Measurements from ENCODE around the gene PSMB5.
"Not testable (repeated sequence)": the region's sequence is repeated elsewhere in the genome, so short reads cannot be mapped to it uniquely, and the experiment has no call there.

Gene PSMB5

DNA sequence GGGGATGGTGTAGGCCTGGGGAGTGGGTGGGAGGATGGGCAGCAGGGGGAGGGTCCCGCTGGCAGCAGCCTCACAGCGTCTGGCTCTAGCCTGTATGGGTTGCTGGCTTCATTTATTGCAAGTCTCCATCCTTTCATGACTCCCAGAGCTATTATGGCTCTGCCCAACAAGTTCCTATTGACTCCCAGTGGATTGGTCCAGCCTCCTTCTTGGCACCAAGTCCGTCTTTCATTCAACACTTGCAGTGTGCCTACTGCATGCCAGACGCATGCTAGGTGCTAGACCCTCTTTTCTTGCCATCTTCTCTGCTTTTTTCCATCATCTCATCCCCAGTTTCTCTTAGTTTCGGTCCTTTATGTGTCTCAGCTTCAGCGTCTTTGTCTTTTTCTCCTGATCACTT is 8.4 kb upstream of the PSMB5 start:
- no peak for DNase-seq

GRCh38 chr14:23042162-23042965 is 7.7 kb upstream of the PSMB5 start, which contains the start of gene PSMB11:
Gene PSMB11, plus strand, starts transcription at chr14:23042212. Its CDS starts 14 bp downstream, at chr14:23042226.
- no peak for DNase-seq

GRCh38 chr14:23041729-23042128 is 7.0 kb upstream of the PSMB5 start:
- DNase-seq: no peak

DNA sequence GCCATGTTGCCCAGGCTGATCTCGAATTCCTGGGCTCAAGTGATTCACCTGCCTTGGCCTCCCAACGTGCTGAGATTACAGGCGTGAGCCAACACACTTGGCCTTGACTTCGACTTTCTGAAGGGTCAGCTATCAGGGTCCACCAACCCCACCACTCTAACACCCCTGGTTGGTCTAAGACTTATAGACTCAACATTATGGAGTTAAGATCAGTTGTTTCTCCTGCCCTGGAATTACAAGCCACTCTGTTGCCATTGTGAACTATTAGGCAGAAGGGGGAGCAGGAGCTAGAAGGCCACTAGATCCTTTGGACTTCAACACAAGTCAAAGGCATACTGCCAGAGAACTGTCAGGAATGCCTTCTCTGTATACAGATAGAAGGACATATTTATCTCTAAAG is 5.4 kb upstream of the PSMB5 start:
- no peak for DNase-seq

DNA sequence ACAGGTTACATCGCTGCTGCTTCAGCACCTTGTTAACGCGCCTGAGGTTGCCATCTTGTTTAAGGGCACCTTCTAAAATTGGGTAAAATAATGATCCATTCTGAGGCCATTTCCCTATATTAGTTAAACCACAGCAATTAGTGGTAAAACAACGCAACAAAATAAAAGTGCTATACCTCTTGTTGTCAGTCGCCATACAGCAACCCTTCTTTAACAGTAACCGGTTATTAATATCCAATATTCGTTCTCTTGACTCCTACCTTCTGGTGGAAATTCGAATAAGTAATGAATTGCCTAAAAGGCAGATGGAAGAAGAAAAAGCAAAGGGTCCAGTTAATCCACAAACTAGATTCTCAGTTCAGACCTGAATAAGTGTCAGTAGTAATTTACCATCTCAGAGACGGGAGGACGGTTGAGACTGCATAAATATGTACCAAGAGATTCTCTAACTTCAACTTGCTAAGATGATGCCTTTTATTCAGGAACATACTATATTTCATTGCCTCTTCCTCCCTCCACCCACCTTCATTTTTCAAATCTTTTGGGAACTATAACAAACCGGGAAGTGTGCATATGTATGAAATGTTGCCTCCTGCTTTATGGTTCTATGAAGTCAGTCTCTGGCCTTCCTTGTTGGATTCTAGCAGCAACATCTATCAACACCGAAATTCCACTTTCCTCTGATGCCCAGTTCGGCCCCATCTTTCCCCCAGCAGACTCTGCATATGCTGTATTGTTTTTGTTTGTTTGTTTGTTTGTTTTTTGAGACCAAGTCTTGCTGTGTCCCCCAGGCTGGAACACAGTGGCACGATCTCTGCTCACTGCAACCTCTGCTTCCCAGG is 824 bp upstream of the PSMB5 start:
- DNase-seq: no peak

DNA sequence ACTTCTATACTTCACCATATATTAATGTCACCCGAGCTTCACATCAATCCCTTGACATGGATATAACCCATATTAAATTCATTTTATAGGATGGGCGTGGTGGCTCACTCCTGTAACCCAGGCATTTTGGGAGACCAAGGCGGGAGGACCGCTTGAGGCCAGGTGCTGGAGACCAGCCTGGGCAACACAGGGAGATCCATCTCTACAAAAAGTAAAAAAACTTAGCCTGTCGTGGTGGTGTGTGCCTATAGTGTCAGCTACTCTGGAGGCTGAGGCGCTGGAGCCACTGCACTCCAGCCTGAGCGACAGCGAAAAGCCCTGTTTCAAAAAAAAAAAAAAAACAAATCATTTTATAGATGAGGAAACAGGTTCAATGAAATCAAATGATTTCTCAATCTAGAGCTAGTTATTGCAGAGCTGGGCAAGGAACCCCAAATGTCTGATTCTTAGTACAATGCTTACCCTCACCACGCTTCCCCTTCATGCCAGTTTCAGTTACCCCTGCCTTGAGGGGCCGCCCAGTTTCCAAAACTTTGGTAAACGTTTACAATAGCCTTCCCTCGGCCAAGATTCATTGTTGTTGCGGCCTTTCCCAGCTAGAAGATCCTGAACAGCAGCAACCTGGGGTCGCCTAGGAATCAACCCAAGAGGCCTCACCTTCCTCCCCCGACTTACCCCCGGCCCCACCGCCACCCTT is 751 bp downstream of the PSMB5 start:
- DNase-seq: no peak

GRCh38 chr14:23033251-23033727 is 1.4 kb downstream of the PSMB5 start:
- no peak for DNase-seq

GRCh38 chr14:23030936-23031335 is 3.8 kb downstream of the PSMB5 start:
- no peak for DNase-seq

- DNase-seq: no peak
These were observed 5.9 kb downstream of the PSMB5 start for GRCh38 chr14:23028799-23029198.

DNA sequence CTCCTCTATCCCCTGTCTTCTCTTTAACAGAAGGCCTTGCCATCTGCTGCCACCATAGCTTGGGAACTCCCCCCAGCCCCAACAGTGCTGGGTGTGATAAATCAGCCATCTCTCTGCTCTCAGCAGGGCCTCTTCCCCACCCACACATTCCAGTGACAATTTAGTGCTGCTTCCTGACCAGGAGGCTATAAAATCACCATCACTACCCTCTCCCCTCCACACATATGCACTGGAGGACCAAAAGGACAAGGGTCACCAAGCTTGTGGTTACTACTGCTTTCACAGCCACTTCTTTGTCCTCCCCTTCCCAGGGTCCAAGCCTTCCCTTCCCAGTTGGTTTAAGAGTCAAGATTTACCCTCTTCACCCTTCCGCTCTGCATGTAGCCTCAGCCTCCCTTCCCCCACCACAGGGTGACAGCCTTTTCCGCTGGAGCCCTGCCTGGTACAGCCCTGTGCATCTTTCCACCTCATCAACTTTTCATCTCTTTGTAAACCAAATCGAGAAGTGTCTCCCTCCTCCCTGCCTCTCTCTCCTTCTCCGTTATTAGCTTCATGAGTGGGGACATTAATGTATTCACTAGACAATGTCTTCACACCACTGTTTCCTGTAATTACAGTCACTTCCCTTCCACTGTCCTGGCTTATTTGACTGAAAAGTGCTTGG is 9.4 kb downstream of the PSMB5 start:
- DNase-seq: no peak

- no peak for DNase-seq
These were observed 10.1 kb downstream of the PSMB5 start for GRCh38 chr14:23024612-23025075.

DNA sequence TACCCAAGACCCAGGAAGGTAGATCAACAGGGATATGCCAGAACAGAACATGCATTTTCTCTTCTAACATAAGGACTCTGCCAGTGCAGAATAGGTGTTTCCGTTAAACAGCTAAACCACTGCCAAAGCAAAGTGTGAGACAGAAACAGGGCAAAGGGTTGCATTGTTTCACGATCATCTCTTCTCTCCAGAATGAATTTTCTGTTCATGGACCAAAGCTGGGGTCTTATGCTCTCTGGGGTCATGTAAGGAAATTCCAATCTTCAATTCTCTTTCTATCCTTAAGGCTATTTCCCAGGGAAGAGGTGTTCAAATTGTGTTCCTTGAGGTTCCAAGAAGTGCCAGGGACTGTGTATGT is 10.9 kb downstream of the PSMB5 start:
- DNase-seq: no peak

- no peak for DNase-seq
These were observed 11.5 kb downstream of the PSMB5 start for GRCh38 chr14:23023022-23023794.

GRCh38 chr14:23021889-23022442 is 12.7 kb downstream of the PSMB5 start:
- no peak for DNase-seq

- DNase-seq: no peak
These were observed 13.3 kb downstream of the PSMB5 start for GRCh38 chr14:23021434-23021833.

DNA sequence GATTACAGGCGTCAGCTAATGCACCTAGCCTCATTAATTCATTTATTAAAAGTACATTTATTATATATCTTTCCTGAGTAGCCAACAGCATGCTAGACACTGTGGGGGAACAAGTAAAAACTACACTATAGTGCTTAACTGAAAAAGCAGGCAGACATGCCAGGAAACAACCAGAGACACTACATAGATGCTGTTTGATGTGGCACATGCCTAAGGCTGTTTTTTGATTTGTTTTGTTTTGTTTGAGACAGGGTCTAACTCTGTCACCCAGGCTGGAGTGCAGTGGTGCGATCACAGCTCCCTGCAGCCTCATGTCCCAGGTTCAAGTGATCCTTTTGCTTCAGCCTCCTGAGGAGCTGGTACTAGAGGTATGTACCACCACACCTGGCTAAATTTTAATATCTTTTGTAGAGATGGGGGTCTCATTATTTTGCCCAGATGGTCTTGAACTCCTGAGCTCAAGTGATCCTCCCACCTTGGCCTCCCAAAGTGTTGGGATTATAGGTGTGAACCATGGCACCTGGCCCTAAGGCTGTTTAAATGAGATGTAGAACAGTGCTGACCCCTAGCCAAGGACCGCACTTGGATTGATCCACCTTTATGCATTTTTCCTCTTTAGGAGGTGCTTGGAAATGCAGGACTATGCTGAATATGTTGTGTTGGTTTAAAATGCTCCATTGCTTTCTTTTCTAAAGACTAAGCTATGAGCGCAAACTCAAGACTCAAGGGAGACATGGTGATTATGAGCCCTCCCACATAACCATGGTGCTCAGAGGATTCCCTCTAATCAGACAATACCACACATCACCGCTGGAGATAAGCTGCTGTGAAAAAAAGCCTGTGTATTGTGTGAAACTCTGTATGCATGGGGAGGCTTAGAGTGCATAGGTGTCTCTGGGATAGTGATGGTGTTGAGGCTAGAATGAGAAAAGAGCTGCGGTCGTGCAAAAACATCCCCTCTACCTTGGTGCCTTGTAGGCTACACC is 14.3 kb downstream of the PSMB5 start:
- DNase-seq: no peak

DNA sequence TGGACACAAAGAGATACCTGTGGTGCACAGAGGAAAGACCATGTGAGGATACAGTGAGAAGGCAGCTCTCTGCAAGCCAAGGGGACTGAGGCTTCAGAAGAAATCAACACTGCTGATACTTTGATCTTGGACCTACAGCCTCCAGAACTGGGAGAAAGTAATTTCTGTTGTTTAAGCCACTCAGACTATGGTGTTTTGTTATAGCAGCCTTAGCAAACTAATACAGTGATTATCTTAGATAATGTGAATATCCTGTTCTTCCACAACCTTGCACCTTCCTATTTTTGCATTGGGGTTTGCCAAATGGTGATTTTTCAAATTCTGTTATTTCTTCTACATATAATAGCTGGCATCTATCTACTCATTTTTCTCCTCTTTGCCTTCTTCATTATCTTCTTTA is 16.6 kb downstream of the PSMB5 start:
- no peak for DNase-seq

DNA sequence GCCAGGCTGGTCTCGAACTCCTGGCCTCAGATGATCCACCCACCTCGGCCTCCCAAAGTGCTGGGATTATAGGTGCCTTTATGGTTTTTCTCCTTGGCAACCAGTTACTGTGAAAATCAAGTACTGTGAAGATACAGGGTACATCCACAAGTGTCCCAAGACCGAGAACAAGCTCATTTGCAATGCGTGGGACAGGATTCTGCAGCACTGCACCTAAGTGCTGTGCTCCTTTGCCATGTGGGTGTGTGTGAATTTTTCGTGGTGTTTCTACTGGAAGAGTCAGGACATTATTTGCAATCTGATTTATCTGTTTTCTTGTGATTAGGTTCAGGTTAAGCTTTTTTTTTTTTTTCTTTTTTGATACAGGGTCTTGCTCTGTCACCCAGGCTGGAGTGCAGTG is 17.6 kb downstream of the PSMB5 start:
- no peak for DNase-seq

DNA sequence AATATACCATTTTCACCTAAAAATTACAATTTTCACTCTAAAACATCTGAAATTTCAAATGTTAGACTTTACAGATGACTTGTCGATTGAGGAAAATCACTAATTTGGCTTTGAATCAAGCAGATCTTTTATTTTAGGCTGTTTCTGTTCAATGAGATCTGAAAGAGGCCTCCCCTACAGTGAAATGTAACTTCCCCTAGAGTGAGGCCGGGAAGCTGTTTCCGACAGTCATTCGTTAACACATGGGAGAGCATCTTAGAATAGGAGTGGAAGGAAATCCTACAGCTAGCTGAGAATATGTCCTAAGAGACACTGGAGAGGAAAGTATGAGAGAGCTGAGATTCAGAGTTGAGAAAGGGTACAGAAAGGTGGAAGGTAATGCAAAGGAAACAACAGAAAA is 19.1 kb downstream of the PSMB5 start:
- DNase-seq: no peak

DNA sequence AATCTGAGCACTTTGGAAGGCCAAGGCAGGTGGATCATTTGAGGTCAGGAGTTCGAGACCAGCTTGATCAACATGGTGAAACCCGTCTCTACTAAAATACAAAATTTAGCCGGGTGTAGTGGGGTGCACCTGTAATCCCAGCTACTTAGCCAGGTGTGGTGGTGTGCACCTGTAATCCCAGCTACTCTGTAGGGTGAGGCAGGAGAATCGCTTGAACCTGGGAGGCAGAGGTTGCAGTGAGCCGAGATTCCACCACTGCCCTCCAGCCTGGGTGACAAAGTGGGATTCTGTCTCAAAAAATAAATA is 21.0 kb downstream of the PSMB5 start:
- not testable (repeated sequence) for DNase-seq
